Regular cardiac myocyte (primary cell): ENCODE results near the gene SLC20A1. TPM values are rescaled to one million over a fixed set of nuclear protein-coding genes. Genes with fewer than 3 reads are reported as not detected.

ENCODE experiments used
- total RNA-seq: library from RNA; depleted of rRNA; stranded (reverse); fragments of >200 nt; gene quantifications from 2 replicates; pipeline ENCODE4 v1.2.3, GENCODE V29; 2014

Gene SLC20A1, protein sequence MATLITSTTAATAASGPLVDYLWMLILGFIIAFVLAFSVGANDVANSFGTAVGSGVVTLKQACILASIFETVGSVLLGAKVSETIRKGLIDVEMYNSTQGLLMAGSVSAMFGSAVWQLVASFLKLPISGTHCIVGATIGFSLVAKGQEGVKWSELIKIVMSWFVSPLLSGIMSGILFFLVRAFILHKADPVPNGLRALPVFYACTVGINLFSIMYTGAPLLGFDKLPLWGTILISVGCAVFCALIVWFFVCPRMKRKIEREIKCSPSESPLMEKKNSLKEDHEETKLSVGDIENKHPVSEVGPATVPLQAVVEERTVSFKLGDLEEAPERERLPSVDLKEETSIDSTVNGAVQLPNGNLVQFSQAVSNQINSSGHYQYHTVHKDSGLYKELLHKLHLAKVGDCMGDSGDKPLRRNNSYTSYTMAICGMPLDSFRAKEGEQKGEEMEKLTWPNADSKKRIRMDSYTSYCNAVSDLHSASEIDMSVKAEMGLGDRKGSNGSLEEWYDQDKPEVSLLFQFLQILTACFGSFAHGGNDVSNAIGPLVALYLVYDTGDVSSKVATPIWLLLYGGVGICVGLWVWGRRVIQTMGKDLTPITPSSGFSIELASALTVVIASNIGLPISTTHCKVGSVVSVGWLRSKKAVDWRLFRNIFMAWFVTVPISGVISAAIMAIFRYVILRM
- total RNA-seq, result 84.6 and 377 TPM in 2 replicates

DNA sequence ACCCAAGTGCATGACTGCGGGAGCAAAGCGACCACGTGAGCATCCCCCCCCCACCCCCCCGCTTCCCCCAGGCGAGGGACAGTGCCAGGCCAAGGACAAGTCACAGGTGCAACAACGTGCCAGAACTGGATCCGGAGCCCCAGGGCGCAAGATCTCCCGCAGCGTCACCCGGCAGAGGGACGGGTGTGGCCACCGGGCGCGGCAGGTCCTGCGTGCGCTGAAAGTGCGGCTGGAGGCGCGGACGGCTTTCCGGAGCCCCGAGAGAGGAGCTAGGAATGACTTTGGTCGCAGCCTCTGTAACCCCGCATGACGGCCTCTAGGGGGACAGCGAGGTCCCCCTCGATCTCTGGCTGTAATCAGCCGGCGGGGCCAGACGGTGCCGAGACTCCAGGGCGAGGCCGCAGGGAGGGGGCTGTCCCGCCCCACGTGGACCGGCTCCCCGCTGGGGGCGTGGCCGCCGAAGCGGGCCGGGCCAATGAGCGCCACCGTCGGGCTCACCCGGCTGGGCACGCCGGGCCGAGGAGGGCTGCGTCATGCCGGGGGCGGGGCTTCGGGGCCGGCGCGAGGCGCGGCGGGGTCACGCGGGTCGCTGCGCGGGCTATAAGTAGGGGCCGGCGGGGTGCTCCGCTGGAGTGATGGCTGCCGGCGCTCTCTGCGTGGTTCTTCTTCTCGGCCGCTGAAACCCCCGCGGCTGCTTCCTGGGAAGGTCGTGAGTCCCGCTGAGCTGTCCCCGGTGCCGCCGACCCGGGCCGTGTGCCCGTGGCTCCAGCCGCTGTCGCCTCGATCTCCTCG, at the start of gene SLC20A1:
SLC20A1 (plus strand) TSS at position 630 of the 792 bp plus-strand sequence. CDS start 890 bp downstream, outside the sequence.

Other genes starting within 250 kb of the SLC20A1 start
- gene RGPD8, start 212.3 kb upstream of the SLC20A1 start, total RNA-seq, result 16.5 and 25.1 TPM in 2 replicates
- gene TTL, start 163.8 kb upstream of the SLC20A1 start, total RNA-seq, result 42.8 and 56.2 TPM in 2 replicates
- gene POLR1B, start 103.5 kb upstream of the SLC20A1 start, total RNA-seq, result 13.2 and 25.1 TPM in 2 replicates
- gene CHCHD5, start 61.3 kb upstream of the SLC20A1 start, total RNA-seq, result 4.5 and 9.8 TPM in 2 replicates
- not detected in 2 replicates for gene NT5DC4, start 75.1 kb downstream of the SLC20A1 start, total RNA-seq
- gene CKAP2L, start 118.7 kb downstream of the SLC20A1 start, total RNA-seq, result 2.3 and 18.6 TPM in 2 replicates
- gene IL1A, start 138.6 kb downstream of the SLC20A1 start, total RNA-seq, result 8.2 and 15.5 TPM in 2 replicates
- gene IL1B, start 190.8 kb downstream of the SLC20A1 start, total RNA-seq, result 150 and 229 TPM in 2 replicates